Peyer's patch (tissue), 4 donors: ENCODE measurements around the gene GMEB1.
"Not testable (repeated sequence)": the region's sequence is repeated elsewhere in the genome, so short reads cannot be mapped to it uniquely, and the experiment has no call there.

ENCODE experiments used
- POLR2A ChIP-seq, 2 donors: fragments of 450-650 bp; IDR thresholded peaks; one replicate each; pipeline ENCODE4 v1.5.1; 2017; ENCODE audit warnings: antibody characterized with exemption in 2 of 2, mild to moderate bottlenecking in 2 of 2, moderate library complexity in 2 of 2
- TF ChIP-seq, protein P1 (sequence below), 6 experiments: fragments of 450-650 bp in 4 of 6; fragments of 200-600 bp in 2 of 6; sonication (generic) in 1 of 6; IDR thresholded peaks; one replicate each; pipeline ENCODE4 v1.5.1; 2017 to 2019; ENCODE audit warnings: antibody characterized with exemption in 6 of 6, mild to moderate bottlenecking in 3 of 6, moderate library complexity in 1 of 6

DNA sequence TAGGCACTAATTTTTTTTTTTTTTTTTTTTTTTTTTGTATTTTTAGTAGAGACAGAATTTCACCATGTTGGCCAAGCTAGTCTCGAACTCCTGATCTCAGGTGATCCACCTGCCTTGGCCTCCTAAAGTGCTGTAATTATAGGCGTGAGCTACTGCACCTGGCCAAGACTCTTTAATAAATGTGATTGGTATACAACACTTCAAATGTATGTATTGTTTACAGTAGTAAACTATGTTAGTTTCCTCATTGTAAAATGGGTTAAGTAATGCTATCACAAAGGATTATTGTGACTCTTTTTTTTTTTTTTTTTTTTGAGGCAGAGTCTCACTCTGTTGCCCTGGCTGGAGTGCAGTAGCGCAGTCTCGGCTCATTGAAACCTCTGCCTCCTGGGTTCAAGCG, 56.8 kb downstream of the GMEB1 start:
- not testable (repeated sequence) for TF ChIP-seq POLR2A (IDR thresholded peaks at IDR 0.05)
- TF ChIP-seq, protein P1, sequence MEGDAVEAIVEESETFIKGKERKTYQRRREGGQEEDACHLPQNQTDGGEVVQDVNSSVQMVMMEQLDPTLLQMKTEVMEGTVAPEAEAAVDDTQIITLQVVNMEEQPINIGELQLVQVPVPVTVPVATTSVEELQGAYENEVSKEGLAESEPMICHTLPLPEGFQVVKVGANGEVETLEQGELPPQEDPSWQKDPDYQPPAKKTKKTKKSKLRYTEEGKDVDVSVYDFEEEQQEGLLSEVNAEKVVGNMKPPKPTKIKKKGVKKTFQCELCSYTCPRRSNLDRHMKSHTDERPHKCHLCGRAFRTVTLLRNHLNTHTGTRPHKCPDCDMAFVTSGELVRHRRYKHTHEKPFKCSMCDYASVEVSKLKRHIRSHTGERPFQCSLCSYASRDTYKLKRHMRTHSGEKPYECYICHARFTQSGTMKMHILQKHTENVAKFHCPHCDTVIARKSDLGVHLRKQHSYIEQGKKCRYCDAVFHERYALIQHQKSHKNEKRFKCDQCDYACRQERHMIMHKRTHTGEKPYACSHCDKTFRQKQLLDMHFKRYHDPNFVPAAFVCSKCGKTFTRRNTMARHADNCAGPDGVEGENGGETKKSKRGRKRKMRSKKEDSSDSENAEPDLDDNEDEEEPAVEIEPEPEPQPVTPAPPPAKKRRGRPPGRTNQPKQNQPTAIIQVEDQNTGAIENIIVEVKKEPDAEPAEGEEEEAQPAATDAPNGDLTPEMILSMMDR (IDR thresholded peaks at IDR 0.05) = not testable (repeated sequence)
